Suprapubic skin (tissue), 4 donors: ENCODE data around the gene E2F6.

Source experiments
- EP300 ChIP-seq: sonication (generic); formaldehyde crosslinking; IDR thresholded peaks from one replicate; pipeline ENCODE4 v1.6.1; 2017; ENCODE audit warnings: antibody characterized with exemption
- POLR2A ChIP-seq, 2 donors: fragments of 450-650 bp; IDR thresholded peaks; one replicate each; pipeline ENCODE4 v1.6.1; 2017; ENCODE audit warnings: antibody characterized with exemption in 2 of 2, mild to moderate bottlenecking in 2 of 2, moderate library complexity in 2 of 2
- POLR2AphosphoS5 ChIP-seq, 3 donors: sonication (generic); formaldehyde crosslinking; IDR thresholded peaks; one replicate each; pipeline ENCODE4 v1.6.1; 2017; ENCODE audit warnings: antibody characterized with exemption in 3 of 3
- TF ChIP-seq, protein P1 (sequence below), 2 donors: fragments of 200-600 bp in 1 of 2; fragments of 450-650 bp in 1 of 2; sonication (generic) in 1 of 2; IDR thresholded peaks; one replicate each; pipeline ENCODE4 v1.5.1; 2016 to 2019; ENCODE audit warnings: antibody characterized with exemption in 2 of 2, mild to moderate bottlenecking in 1 of 2, moderate library complexity in 1 of 2

DNA sequence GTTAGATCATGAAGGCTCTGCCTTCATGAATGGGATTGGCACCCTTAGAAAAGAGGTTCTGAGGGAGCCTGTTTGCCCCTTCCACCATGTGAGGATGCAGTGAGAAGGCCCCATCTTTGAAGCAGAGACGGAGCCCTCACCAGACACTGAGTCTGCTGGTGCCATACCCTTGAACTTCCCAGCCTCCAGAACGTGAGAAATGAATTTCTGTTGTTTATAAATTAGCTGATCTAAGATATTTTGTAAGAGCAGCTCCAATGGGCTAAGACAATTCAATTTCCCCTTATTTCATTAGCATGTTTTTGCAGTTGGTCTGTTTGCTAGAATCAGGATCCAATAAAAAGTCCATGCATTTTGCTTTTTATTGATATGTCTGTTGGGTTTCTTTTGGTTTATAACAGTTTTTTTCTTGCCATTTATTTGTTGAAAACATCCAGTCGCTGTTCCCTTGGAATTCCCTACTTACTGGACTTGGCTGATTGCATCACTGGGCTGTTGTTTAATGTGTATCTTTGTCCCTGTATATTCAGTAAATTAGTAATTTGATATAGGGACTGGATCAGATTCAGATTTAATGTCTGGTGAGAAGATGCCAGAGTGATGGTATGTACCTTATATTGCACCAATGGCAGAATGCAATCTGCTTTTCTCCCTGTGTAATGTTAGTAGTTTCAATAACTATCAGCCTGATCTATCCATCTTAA is 43.8 kb upstream of the E2F6 start:
- no peak for TF ChIP-seq EP300
- TF ChIP-seq, protein P1, sequence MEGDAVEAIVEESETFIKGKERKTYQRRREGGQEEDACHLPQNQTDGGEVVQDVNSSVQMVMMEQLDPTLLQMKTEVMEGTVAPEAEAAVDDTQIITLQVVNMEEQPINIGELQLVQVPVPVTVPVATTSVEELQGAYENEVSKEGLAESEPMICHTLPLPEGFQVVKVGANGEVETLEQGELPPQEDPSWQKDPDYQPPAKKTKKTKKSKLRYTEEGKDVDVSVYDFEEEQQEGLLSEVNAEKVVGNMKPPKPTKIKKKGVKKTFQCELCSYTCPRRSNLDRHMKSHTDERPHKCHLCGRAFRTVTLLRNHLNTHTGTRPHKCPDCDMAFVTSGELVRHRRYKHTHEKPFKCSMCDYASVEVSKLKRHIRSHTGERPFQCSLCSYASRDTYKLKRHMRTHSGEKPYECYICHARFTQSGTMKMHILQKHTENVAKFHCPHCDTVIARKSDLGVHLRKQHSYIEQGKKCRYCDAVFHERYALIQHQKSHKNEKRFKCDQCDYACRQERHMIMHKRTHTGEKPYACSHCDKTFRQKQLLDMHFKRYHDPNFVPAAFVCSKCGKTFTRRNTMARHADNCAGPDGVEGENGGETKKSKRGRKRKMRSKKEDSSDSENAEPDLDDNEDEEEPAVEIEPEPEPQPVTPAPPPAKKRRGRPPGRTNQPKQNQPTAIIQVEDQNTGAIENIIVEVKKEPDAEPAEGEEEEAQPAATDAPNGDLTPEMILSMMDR (IDR thresholded peaks at IDR 0.05) = no peak
- no peak for TF ChIP-seq POLR2A (IDR thresholded peaks at IDR 0.05)
- TF ChIP-seq POLR2AphosphoS5 (IDR thresholded peaks at IDR 0.05) = no peak
